GM04503 (cell line): ENCODE results near the gene ECI1.
"Not testable (repeated sequence)": the region's sequence is repeated elsewhere in the genome, so short reads cannot be mapped to it uniquely, and the experiment has no call there.

Experiments used
- DNase-seq: peaks from one replicate; pipeline ENCODE4 v3.0.0-alpha.2; 2012; ENCODE audit warnings: low read depth

The ECI1 gene

DNA sequence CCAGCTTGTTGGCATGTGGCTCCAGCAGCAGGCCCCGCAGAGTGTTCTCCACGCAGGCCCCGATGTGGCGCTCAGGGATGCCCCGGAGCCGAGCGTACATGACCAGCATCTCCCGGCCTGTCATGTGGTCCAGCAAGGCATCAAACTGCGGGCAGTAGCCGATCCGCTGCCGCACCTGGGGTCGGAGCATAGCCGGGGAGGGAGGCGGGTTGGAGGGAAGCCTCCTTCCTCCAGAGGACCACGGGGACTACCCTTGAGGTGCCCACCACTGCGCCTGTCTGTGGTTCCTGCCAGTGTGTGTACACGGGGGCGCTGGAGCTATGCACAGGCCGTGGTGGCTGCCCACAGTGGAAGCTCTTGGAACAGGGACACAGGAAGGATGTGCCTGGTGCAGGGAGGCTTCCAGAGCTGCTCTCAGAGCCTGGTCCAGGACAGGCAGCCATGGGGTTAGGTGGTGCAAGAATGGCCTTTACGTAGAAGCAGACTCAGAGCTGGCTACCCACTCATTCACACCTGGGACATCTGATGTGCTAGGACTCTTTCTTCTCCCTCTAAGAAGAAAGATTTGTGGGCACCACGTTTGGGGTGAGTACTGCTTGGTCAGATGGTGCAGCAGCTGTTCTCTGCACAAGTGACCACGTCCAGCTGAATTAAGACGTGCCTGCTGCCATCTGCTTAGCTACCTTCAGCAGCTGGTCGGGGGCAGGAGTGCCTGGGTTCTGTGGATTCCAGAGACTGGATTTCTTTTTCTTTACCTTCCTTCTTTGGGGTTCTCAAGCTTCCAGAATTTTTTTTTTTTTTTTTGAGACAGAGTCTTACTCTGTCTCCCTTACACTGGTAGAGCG is 27.8 kb upstream of the ECI1 start:
- DNase-seq = no peak

- no peak for DNase-seq
These were observed 26.9 kb upstream of the ECI1 start for GRCh38 chr16:2278272-2278608.

DNA sequence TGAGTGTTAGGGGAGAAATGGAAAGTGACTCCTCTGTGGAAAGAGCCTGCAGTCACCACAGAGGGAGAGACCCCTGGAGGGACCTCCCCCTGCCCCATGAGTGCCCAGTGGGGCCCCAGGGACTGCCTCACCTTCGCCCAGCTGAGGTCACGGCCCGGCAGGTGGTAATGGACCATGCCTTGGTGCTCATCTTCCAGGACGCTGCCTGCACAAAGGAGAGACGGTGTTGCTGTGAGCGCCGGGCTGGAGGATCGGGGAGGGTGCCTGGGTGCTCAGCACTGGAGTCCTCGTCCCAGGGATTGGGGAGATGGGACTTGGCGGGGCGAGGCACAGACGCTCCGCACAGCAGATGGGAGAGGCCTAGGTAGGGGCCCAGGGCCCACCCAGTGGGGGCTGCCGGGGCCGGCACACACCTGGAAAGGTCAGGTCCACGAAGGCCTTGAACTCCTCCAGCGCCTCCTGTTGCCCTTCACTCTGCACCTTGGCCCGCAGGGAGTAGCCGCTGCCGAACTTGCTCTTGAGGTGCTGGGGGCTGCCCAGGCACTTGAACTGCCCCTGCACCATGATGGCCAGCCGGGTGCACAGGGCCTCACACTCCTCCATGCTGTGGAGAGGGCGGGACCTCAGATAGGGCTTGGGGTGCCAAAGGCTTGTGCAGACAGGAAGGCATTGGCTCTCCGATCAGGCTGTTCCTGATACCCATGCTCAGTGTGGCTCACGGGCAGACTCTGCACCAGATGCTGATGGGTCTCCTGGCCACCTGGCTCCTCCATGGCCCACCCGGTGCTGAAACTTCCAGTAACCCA is 26.3 kb upstream of the ECI1 start:
- no peak for DNase-seq

DNA sequence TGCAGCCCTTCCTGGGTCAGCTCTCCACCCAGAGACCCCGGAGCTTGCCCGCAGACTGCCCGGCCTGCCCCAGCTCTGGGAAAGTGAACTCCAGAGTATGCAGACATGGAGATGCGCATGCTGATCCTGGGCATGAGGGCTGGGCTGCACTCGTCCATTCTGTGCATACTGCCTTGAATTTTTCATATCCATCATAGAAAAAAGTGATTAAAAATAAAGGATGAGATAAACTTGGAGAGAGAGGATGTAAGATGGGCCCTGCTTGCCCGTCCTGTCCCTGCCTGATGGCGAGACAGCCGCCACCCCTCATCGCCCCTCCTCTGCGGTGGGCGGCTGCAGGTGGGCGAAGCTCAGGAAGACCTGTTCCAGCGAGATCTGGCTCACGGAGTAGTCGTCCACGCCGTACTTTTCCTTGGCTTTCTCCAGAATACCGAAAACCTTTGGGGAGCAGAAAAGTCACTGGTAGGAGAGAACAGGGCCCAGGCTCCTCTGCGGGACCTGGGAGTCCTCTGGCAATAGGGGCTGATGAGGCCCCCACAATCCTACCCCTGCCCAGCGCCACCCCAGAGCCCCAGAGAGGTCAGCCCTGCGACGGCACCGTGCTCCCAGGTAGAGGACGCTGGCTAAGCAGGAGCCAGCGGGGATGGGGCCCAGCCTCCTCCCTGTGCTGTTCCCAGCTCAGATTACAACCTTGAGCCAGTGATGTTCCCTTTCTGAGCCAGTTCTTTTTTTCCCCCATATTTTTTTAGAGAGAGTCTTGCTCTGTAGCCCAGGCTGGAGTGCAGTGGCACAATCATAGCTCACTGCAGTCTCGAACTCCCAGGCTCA is 25.2 kb upstream of the ECI1 start:
- no peak for DNase-seq

- DNase-seq = no peak
These were observed 24.3 kb upstream of the ECI1 start for GRCh38 chr16:2275476-2276367.

GRCh38 chr16:2273931-2274330 is 22.5 kb upstream of the ECI1 start:
- no peak for DNase-seq

DNA sequence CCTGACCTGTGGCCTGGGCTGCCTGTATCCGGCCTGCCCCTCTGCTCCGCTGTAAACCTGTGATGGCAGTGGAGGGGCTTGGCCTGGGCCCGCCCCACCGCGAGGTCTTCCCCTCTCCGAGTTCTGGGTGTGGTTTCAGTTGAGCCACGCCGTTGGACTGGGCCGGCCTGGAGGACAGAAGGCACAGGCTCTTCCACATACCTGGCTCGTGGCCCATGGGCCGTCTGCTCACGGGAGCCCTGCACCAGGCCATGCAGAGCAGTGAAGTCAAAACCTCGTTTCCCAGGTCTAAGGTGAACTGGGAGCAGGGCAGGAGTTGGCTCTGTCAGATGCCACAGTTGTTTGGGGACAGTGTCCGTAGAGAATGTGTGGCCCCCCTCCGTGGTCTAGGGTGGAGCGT is 22.1 kb upstream of the ECI1 start:
- no peak for DNase-seq

- DNase-seq = no peak
These were observed 20.6 kb upstream of the ECI1 start for GRCh38 chr16:2271848-2272461.

DNA sequence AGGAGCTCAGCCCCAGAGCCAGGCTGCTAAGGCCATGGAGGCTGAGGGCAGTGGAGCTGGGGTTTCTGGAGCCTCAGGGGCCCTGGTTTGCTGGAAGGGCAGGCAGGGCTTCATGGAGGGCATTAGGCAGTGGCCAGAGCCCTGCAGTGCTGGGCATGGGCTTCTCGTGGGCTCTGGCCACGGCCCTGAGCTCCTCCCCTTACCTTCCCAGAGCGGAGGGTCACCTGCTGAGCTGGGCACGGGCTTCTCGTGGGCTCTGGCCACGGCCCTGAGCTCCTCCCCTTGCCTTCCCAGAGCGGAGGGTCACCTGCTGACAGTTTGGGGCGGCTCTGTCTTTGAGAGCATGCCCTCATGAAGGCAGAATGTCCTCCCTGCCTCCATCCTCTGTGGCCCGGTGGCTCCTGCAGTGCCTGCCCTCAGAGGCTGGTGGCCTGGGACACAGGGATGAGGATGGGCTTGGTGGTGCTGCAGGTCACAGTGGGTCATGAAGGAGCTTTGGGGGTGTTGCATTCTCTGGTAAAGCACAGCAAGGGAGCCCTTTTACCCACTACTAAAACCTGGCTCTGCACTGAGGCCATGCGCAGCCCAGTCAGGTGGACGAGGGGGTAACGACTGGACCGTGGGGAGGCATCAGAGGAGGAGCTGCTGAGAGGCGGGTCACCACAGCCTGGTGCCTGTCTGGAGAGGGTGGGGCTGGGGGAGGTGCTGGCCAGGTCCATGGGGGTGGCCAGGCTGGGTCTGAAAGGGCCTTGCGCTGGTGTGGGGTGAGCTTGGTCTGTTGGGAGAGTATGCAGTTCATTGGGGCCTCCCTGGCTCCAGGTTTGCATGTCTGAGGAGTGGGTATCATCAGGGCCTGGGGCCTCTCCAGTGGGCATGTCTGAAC is 19.4 kb upstream of the ECI1 start:
- DNase-seq = no peak

- DNase-seq = no peak
These were observed 18.7 kb upstream of the ECI1 start for GRCh38 chr16:2270070-2270462.

GRCh38 chr16:2267913-2268666 is 16.7 kb upstream of the ECI1 start, which contains the start of gene RNPS1:
TSS of gene RNPS1 (minus strand) at chr16:2268126. CDS start at chr16:2264643, 3,483 bp downstream.
- DNase-seq = peak; percentile 74

GRCh38 chr16:2267505-2267912 is 16.1 kb upstream of the ECI1 start:
- not testable (repeated sequence) for DNase-seq

GRCh38 chr16:2266887-2267286 is 15.5 kb upstream of the ECI1 start:
- not testable (repeated sequence) for DNase-seq

- DNase-seq = not testable (repeated sequence)
These were observed 11.6 kb upstream of the ECI1 start for GRCh38 chr16:2263026-2263425.

- no peak for DNase-seq
These were observed 8.9 kb upstream of the ECI1 start for GRCh38 chr16:2260250-2260649.

GRCh38 chr16:2258530-2258929 is 7.1 kb upstream of the ECI1 start:
- DNase-seq = not testable (repeated sequence)

DNA sequence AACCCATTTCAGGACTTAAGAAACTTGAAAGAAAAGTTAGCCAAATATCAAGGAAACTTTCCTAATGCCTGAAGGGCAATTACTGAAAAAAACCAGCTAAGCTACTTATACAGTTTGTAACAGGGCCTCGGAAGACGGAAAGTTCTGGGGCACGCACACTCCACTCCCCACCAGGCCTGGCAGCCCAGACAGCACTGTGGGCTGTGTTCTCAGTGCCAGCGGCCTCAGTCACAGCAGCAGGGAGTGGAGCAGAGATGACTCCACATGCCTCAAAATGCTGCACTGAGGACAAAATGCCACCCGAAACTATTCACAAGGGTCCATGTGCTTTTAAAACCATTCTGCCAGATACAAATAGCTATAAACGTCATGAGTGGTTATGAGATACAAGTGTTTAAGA is 6.3 kb upstream of the ECI1 start:
- DNase-seq = no peak

- DNase-seq = no peak
These were observed 5.2 kb upstream of the ECI1 start for GRCh38 chr16:2256531-2257140.

DNA sequence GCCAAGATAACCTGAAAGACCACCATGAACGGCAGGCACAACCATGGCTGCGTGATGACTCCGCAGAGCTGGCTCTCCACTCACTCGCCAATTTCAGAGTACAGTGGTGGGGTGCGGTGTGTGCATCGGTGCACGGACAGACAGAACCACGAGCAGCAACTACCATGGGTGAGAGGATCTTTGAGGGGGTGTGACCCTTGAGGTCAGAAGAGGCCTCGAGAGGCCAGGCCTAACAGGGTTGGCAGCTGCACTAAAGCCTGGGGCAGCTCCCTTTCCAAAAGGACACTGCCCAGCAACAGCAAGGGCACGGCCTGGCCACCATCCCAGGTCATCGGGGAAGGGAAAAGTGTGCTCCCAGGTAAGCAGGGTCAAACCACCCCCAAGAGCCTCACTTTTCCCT is 1.9 kb upstream of the ECI1 start:
- no peak for DNase-seq
